ENCODE measurements around the gene ITPR1.

DNA sequence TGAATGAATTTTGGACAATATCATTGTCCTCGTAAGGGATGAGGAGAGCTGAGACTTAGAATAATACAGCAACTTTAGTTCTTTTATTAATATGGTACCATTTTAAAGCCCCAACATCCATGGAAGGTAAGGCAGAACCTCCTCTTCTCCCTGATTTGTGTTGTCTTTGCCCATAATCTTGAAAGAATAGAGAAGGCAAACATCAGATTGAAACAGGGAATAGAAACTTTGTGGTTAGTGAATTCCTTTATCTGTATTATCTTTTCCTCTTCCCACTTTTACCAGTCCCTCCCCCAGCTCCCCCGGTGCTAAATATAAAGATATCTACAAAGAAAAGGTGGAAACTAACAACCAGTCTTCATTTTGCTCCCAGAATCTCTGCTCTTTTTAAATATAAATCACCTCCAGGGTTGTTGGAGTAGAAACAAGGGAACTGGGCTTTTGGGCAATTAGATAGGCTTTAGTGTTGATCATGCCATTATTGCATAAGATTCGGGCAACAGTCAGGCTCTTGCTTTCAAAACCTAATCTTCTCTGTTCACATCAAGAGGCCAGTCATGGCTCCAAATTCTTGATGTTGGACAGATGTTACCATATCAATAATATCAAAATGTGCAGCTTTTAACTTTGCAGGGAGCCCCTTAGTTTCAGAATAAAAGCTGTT, 32.5 kb downstream of the ITPR1 start:
- TF ChIP-seq POLR2A (IDR thresholded peaks at IDR 0.05) = no peak
- TF ChIP-seq, protein P1, sequence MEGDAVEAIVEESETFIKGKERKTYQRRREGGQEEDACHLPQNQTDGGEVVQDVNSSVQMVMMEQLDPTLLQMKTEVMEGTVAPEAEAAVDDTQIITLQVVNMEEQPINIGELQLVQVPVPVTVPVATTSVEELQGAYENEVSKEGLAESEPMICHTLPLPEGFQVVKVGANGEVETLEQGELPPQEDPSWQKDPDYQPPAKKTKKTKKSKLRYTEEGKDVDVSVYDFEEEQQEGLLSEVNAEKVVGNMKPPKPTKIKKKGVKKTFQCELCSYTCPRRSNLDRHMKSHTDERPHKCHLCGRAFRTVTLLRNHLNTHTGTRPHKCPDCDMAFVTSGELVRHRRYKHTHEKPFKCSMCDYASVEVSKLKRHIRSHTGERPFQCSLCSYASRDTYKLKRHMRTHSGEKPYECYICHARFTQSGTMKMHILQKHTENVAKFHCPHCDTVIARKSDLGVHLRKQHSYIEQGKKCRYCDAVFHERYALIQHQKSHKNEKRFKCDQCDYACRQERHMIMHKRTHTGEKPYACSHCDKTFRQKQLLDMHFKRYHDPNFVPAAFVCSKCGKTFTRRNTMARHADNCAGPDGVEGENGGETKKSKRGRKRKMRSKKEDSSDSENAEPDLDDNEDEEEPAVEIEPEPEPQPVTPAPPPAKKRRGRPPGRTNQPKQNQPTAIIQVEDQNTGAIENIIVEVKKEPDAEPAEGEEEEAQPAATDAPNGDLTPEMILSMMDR (IDR thresholded peaks at IDR 0.05) = no peak

All from thyroid gland (tissue), 4 donors.